ENCODE results near the gene TRIM71.
A peak's percentile ranks its signal among the peaks of the same experiment; 100 is the strongest.

Gene TRIM71

DNA sequence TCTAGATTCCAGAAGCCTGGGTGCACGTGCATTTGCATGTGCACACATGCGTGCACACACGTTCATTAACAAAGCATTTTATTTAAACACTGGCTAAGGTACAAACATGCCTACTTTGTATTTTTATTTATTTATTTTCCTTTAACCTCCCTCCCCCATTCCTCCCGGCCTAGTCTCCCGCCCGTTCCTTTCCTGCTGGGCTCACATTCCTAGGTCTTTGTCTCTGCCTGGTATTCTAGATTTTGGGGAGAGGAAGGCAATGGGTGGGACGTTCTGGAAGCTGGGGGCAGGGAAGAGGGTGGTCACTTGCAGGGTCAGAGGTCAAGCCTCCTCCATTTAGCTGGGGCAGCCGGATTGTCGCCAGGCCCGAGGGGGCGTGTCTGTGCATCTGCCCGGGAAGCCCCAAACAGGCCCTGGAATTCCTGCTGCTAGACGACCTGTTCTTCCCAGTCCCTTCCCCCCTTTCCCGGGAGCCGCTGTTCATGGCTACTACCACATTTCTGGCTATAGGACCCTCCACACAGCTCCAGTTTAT is 51.8 kb downstream of the TRIM71 start:
- no peak for DNase-seq

DNA sequence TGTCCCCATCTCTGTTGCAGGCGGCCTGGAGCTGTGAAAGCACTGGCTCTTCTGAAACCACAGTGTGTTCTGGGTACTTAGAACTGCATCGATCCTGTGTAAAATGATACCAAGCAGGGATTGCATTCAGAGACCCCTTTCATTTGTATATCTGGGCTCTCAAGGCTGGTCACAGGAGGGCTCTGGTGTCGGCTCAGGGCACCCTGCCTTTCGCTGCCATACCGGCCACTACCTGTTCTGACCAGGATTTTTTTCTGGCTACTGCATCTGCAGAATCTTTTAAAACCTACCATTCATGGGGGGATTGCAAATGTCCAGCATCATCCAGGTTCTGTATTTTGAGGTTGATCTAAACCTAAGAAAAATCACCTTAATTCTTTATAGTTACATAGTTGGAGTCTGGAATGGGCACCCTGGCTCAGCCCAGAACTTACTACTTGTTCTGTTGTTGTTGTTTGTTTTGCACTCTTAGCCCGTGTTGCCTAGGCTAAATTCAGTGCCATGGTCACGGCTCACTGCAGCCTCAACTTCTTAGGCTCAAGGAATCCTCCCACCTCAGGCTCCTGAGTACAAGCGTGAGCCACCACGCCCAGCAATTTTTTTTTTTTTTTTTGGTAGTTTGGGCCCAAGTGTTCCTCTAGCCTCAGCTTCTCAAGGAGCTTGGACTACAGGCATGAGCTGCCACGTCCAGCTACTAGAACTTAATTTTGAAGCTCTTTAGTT is 52.7 kb downstream of the TRIM71 start:
- DNase-seq = no peak

DNA sequence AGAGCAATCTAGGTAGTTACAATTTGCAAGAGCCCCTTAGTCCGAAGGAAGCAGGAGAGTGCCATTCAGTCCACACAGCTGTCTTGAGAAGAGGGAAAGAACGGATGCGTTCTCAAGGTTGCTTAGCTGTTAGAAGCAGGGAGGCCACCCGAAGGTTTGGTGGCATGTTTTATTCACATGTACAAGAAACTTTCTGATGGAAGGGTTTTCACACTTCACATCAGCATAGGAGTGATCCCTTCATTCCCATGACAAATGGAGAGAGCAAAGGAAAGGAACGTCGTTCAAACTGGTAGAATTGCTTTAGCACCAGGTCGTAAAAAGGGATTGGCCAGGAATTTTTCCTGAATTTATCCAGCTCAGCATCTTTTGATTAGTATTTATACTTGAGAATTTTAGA is 53.5 kb downstream of the TRIM71 start:
- DNase-seq = no peak

- DNase-seq = peak; percentile 63
Observed at GRCh38 chr3:32872487-32873382, 54.9 kb downstream of the TRIM71 start.

- no peak for DNase-seq
Observed at GRCh38 chr3:32873531-32874130, 55.8 kb downstream of the TRIM71 start.

DNA sequence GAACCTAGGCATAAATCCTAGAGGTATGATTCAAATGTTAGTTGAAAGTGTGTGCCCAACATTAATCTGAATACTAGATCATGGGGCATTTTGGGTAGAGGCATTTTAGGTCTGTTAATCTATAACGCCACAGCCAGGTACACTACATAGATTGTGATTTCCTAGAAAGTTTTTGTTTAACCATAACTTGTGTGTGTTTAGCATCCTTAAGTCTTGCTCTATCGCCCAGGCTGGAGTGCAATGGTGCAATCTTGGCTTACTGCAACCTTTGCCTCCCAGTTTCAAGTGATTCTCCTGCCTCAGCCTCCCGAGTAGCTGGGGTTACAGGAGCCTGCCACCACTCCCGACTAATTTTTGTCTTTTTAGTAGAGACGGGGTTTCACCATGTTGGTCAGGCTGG is 59.1 kb downstream of the TRIM71 start:
- DNase-seq = no peak

- DNase-seq = no peak
Observed at GRCh38 chr3:32877598-32877997, 59.8 kb downstream of the TRIM71 start.

DNA sequence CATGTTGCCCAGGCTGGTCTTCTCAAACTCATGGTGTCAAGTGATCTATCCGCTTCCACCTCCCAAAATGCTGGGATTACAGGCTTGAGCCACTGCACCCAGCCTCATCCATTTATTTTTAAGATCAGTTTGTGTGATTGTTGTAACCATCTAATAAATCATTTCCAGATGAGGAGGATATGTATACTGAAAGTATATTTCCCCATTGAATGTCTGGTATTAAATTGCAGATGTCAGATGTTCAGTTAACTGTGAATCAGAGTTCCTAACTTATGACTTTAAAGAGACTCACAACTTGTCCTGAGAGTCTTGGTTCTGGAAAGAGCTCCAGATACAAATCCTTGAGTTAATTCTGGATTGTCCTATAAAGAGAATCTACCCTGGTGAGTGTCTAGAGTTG is 62.4 kb downstream of the TRIM71 start:
- DNase-seq = no peak

DNA sequence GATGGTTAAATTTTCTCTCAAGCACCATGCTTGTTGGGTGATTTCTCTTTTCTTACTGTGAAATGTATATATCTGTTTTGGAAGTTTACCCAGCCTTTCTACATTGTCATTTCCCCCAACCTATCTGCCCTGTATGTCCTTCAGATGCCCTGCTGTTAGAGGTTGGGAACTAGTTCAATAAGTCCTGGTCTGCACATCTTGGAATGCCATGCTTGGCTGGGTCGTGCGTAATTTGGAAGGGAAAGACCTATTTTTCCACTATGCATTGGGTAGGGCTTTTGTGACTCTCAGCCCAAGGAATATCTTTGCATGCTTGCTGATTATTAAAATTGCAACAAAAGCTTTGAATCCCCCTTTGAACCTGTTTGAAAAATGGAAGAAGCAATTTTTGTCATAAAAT is 63.8 kb downstream of the TRIM71 start:
- no peak for DNase-seq

DNA sequence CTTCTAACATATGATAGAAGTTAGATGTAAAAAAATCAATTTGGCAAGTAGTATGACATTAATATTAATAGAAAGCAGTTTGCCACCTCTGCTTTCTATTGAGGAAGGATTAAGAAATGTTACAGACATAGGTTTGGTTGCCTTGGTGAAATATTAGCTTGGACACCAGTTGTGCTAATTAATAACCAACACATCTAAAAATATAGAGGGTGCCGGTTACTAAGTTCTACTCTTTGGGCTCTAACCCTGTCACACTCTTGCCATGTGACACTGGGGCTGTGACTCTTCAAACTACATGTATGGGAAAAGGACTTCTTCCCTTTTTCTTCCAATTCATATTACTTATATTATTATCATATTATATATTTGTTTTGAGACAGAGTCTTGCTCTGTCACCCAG is 64.4 kb downstream of the TRIM71 start:
- no peak for DNase-seq

- DNase-seq = no peak
Observed at GRCh38 chr3:32882603-32883025, 64.8 kb downstream of the TRIM71 start.

DNA sequence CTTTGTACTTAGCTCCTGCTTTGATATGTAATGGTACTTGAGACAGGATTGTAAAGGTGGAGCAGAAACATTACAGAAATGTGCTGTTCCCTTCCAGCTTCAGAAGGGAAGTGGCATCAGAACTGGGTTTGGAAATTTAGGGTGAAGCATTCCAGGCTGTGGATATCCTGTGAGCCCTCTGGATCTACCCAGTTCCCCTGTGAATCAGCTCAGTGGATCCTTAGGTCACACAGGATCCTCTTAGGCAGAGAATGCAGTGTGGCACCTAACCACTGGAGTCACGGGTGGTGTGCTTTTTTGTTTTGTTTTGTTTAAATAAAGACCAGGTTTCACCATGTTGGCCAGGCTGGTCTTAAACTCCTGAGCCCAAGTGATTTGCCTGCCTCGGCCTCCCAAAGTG is 66.0 kb downstream of the TRIM71 start:
- DNase-seq = no peak

GRCh38 chr3:32884591-32884990 is 66.8 kb downstream of the TRIM71 start:
- DNase-seq = no peak

GRCh38 chr3:32885283-32885901 is 67.6 kb downstream of the TRIM71 start:
- no peak for DNase-seq

GRCh38 chr3:32886296-32886695 is 68.5 kb downstream of the TRIM71 start:
- DNase-seq = no peak

DNA sequence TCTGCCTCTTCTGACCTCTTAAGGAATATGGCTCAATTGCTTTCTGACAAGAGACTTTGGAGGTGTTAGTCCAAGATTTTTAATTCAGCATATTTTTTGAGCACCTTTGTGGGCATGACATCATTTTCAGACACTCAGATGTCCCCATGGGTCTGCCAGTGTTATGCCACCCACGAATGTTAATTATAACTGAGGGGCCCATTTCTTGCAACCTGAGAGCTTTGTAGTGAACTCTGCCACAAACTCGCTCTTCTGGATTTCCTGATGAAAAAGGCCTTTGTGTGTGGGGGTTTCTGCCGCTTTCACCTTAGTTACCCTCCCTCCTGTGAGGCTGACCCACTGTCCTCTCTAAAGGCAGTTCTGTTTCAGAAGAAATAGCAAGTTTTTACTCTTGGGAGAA is 69.1 kb downstream of the TRIM71 start:
- no peak for DNase-seq

DNA sequence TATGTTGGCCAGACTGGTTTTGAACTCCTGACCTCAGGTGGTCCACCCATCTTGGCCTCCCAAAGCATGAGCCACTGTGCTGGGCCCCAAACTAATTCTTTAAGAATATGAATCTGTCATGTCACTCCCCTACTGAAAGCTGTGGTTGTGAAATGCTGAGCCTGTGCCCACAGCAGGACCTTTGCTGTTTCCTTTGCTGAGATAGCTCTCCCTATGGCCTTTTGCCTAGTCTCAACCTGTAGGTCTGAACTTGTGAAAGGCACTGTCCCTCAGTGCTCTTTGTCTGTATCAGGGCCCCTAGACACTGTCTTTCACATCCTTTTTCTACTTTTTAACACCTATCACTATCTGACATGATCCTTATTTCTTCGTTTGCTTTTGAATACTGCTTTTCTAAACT is 70.9 kb downstream of the TRIM71 start:
- no peak for DNase-seq

GRCh38 chr3:32890420-32891276 is 72.9 kb downstream of the TRIM71 start:
- no peak for DNase-seq

DNA sequence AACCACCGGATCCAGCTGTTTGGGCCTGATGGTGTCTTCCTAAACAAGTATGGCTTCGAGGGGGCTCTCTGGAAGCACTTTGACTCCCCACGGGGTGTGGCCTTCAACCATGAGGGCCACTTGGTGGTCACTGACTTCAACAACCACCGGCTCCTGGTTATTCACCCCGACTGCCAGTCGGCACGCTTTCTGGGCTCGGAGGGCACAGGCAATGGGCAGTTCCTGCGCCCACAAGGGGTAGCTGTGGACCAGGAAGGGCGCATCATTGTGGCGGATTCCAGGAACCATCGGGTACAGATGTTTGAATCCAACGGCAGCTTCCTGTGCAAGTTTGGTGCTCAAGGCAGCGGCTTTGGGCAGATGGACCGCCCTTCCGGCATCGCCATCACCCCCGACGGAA is 73.6 kb downstream of the TRIM71 start:
- DNase-seq = no peak

DNA sequence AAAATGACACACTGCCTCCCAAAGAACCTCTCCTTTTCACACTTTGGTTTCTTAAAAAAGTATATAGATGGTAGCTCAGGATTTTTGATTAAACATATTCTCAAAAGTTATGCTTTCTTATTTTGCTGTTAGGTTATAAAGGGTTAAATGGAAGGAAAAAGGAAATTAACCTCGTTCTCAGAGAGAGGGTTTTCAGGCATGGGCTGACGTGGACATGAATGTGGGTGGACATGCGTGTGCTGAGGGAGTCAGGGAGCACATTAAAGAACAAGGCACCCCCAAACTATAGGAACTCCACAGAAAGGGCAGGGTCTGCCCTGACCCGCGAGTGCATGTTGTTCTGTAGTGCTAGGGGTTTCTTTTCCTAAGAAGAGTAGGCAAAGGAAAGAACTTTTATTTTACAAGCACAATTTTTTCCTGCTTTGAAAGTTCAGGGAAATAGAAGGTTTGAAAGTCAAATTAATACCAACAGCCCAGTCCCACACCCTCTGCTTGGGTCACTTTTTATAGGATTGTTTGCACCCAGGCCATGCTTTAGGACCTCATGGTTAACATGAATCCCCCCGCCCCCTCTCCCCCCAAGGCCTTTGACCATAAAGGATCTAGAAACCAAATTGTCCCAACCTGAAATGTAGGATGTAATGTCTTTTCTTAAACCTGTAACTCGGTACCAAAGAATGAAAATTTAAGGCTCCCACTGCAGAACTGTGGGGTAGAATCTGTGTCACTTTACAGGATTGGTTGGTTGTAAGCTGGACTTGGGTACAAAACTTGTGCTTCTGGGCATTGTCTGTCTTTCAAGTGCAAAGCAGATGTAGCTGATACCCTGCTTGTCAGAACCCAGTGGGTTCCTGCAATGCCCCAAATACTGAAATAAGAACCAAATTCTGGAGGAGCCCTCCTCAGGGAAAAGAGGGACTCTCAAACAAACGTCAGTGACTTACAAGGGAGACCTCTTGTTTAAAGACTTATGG is 75.1 kb downstream of the TRIM71 start:
- DNase-seq = no peak

- DNase-seq = no peak
Observed at GRCh38 chr3:32894977-32895376, 77.2 kb downstream of the TRIM71 start.

Data from NCI-H510A (cell line).